GM12892 (cell line): ENCODE data around the gene CRY2. TPM values are rescaled to one million over a fixed set of nuclear protein-coding genes. Genes with fewer than 3 reads are reported as not detected.

ENCODE experiments used
- DNase-seq: peaks from one replicate; pipeline ENCODE4 v3.0.0; 2011; ENCODE audit not compliant: insufficient read length
- FAIRE-seq: peaks from 2 replicates; lab custom pipeline; 2011; peaks lifted over from hg19 to GRCh38; lab: Jason Lieb, UNC
- POLR2A ChIP-seq: IDR thresholded peaks from 2 replicates; pipeline ENCODE4 v1.6.1; 2011; ENCODE audit warnings: low read depth, low read length, control low read depth
- POLR2AphosphoS5 ChIP-seq: IDR thresholded peaks from 2 replicates; pipeline ENCODE4 v1.6.1; 2011; ENCODE audit warnings: low read depth, low read length, control low read depth
- TAF1 ChIP-seq: IDR thresholded peaks from 2 replicates; pipeline ENCODE4 v1.6.1; 2011; ENCODE audit warnings: low read depth, mild to moderate bottlenecking, control low read depth, low read length, borderline replicate concordance
- polyA plus RNA-seq: library from polyadenylated mRNA; unstranded; fragments of >200 nt; gene quantifications from one replicate; pipeline ENCODE4 v1.2.1, GENCODE V29; 2012; ENCODE audit warnings: missing spikeins, inconsistent platforms; ENCODE audit not compliant: missing spikeins

The CRY2 gene
- polyA plus RNA-seq: 5.4 TPM

- TF ChIP-seq POLR2AphosphoS5 (peak; percentile 88), POLR2A (peak; percentile 95), TAF1 (peak; percentile 93)
- peak; percentile 94 for DNase-seq
- peak; percentile 100 for FAIRE-seq
Measured at GRCh38 chr11:45846974-45847910, at the start of gene CRY2. Gene CRY2, plus strand, starts transcription at chr11:45847475. Its CDS starts 16 bp downstream, at chr11:45847491.

GRCh38 chr11:45798793-45799441 is 48.4 kb upstream of the CRY2 start:
- no peak for TF ChIP-seq POLR2A
- TF ChIP-seq POLR2AphosphoS5: no peak
- TF ChIP-seq TAF1: no peak
- DNase-seq (no peak), FAIRE-seq (no peak)

GRCh38 chr11:45799562-45799961 is 47.7 kb upstream of the CRY2 start:
- no peak for TF ChIP-seq POLR2AphosphoS5
- TF ChIP-seq TAF1: no peak
- no peak for TF ChIP-seq POLR2A
- FAIRE-seq (no peak), DNase-seq (no peak)

GRCh38 chr11:45800261-45800660 is 47.0 kb upstream of the CRY2 start:
- FAIRE-seq (no peak), DNase-seq (no peak)
- no peak for TF ChIP-seq TAF1
- TF ChIP-seq POLR2A: no peak
- no peak for TF ChIP-seq POLR2AphosphoS5

- FAIRE-seq (peak; percentile 69), DNase-seq (no peak)
- TF ChIP-seq POLR2AphosphoS5 (no peak), TAF1 (no peak), POLR2A (no peak)
Measured at GRCh38 chr11:45801723-45802315, 45.5 kb upstream of the CRY2 start.

- no peak for FAIRE-seq
- TF ChIP-seq TAF1 (no peak), POLR2AphosphoS5 (no peak), POLR2A (no peak)
- no peak for DNase-seq
Measured at GRCh38 chr11:45802531-45803317, 44.6 kb upstream of the CRY2 start.

GRCh38 chr11:45803971-45804760 is 43.1 kb upstream of the CRY2 start:
- DNase-seq (no peak), FAIRE-seq (peak; percentile 21)
- TF ChIP-seq POLR2A (no peak), TAF1 (no peak), POLR2AphosphoS5 (no peak)

- peak; percentile 97 for DNase-seq
- FAIRE-seq: peak; percentile 96
- TF ChIP-seq POLR2AphosphoS5: peak; percentile 54; the same call in 1 of the 2 replicates
- TF ChIP-seq POLR2A: peak; percentile 81
- peak; percentile 45; the same call in 1 of the 2 replicates for TF ChIP-seq TAF1
Measured at GRCh38 chr11:45804761-45805304, 42.4 kb upstream of the CRY2 start, which contains the start of gene SLC35C1. Gene SLC35C1, plus strand, starts transcription at chr11:45805149. Its CDS starts 653 bp downstream, at chr11:45805802.

- FAIRE-seq: no peak
- no peak for TF ChIP-seq POLR2A
- TF ChIP-seq TAF1: no peak
- no peak for TF ChIP-seq POLR2AphosphoS5
- no peak for DNase-seq
Measured at GRCh38 chr11:45805305-45806071, 41.8 kb upstream of the CRY2 start.
